ENCODE data around the gene TRMT112.

Gene TRMT112

GRCh38 chr11:64306563-64306875 lies 10.8 kb downstream of the TRMT112 start:
- no peak for DNase-seq

GRCh38 chr11:64305691-64306562 lies 11.4 kb downstream of the TRMT112 start:
- peak in 3 of 4 experiments; percentile 37 to 60 (median 46) for DNase-seq

GRCh38 chr11:64305075-64305690 lies 12.2 kb downstream of the TRMT112 start, which contains the start of gene ESRRA:
ESRRA (plus strand) TSS chr11:64305524; CDS start chr11:64307180, 1,656 bp downstream.
- peak; percentile 99 to 100 (median 99) for DNase-seq

- peak; percentile 86 to 97 (median 94) for DNase-seq
Observed at GRCh38 chr11:64304316-64305072, 12.9 kb downstream of the TRMT112 start.

- DNase-seq = no peak
Observed at GRCh38 chr11:64304032-64304315, 13.4 kb downstream of the TRMT112 start.

- no peak for DNase-seq
Observed at GRCh38 chr11:64303109-64304031, 14.0 kb downstream of the TRMT112 start.

GRCh38 chr11:64299847-64300648 lies 17.3 kb downstream of the TRMT112 start, which contains the start of gene CATSPERZ:
CATSPERZ (plus strand) TSS chr11:64300358; CDS start chr11:64300411, 53 bp downstream.
- no peak for DNase-seq

- DNase-seq = no peak
Observed at GRCh38 chr11:64298966-64299846, 18.2 kb downstream of the TRMT112 start.

- DNase-seq = no peak
Observed at GRCh38 chr11:64297699-64298358, 19.5 kb downstream of the TRMT112 start.

GRCh38 chr11:64296830-64297698 lies 20.3 kb downstream of the TRMT112 start:
- no peak for DNase-seq

GRCh38 chr11:64296236-64296635 lies 21.1 kb downstream of the TRMT112 start:
- no peak for DNase-seq

GRCh38 chr11:64295760-64296159 lies 21.6 kb downstream of the TRMT112 start:
- no peak for DNase-seq

GRCh38 chr11:64294774-64295173 lies 22.6 kb downstream of the TRMT112 start:
- no peak for DNase-seq

- DNase-seq = no peak
Observed at GRCh38 chr11:64292460-64293254, 24.7 kb downstream of the TRMT112 start.

GRCh38 chr11:64291752-64292459 lies 25.5 kb downstream of the TRMT112 start:
- DNase-seq = no peak

GRCh38 chr11:64291262-64291751 lies 26.1 kb downstream of the TRMT112 start, which contains the start of gene KCNK4:
KCNK4 (plus strand) TSS chr11:64291302; CDS start chr11:64293019, 1,717 bp downstream.
- DNase-seq = no peak

All from activated naive CD4-positive, alpha-beta T cell (primary cell).